Upper lobe of right lung (tissue), 1 donor: ENCODE results near the gene MAEL. TPM values are rescaled to one million over a fixed set of nuclear protein-coding genes. Genes with fewer than 3 reads are reported as not detected.

ENCODE experiments used
- ATAC-seq: fragments of 200-7000 bp; cut with Tn5 transposase; one replicate; pipeline ENCODE4 v1.9.1; 2020; ENCODE audit warnings: mild to moderate bottlenecking, moderate library complexity
- DNase-seq: peaks from one replicate; pipeline ENCODE4 v3.0.0-alpha.2; 2020
- H3K27ac ChIP-seq: fragments of 200-600 bp; one replicate; pipeline ENCODE4 v1.8.0; 2022
- H3K27me3 ChIP-seq: fragments of 200-600 bp; one replicate; pipeline ENCODE4 v1.8.0; 2022; ENCODE audit warnings: mild to moderate bottlenecking
- H3K36me3 ChIP-seq: fragments of 200-600 bp; one replicate; pipeline ENCODE4 v1.8.0; 2022
- H3K4me1 ChIP-seq: fragments of 200-600 bp; one replicate; pipeline ENCODE4 v1.8.0; 2022
- H3K4me3 ChIP-seq: fragments of 200-600 bp; one replicate; pipeline ENCODE4 v1.8.0; 2022; ENCODE audit warnings: mild to moderate bottlenecking
- H3K9me3 ChIP-seq: fragments of 200-600 bp; one replicate; pipeline ENCODE4 v1.8.0; 2022
- CTCF ChIP-seq: fragments of 200-600 bp; IDR thresholded peaks from one replicate; pipeline ENCODE4 v1.8.0; 2022; ENCODE audit warnings: antibody characterized with exemption
- intact Hi-C: fragments of 100-400 bp; cut with DNase I; formaldehyde crosslinking; loops from one replicate; pipeline ENCODE4 v1.11.0; 2022
- total RNA-seq: library from RNA; stranded (reverse); fragmentation: NEBNext Ultra II Directional; extraction: Animal tissue kit (Norgen Biotek cat#: 25700); gene quantifications from one replicate; pipeline ENCODE4 v1.2.1, GENCODE V29; 2021
- donor health status: DM: no; HTN: yes; CAD: no; lungs with severe emphysema.

Gene MAEL
- total RNA-seq, 1 donor from 2014 or later: not detected

GRCh38 chr1:166980383-166980782 is 8.7 kb upstream of the MAEL start:
- no peaks in the 10 kb centered on the region for H3K4me1 ChIP-seq
- H3K9me3 ChIP-seq: no peaks in the 10 kb centered on the region
- no peak overlapping the region for H3K4me3 ChIP-seq
- TF ChIP-seq CTCF: no peak
- DNase-seq: no peak
- H3K27ac ChIP-seq: no peak overlapping the region
- intact Hi-C loops: no loop called here
- H3K36me3 ChIP-seq: no peaks in the 10 kb centered on the region
- ATAC-seq: no peak
- no peaks in the 10 kb centered on the region for H3K27me3 ChIP-seq

GRCh38 chr1:166980818-166981217 is 8.3 kb upstream of the MAEL start:
- DNase-seq (no peak), ATAC-seq (no peak)
- Histone ChIP-seq H3K4me1 (no peaks in the 10 kb centered on the region), H3K27ac (no peak overlapping the region), H3K36me3 (no peaks in the 10 kb centered on the region), H3K4me3 (no peak overlapping the region), H3K27me3 (no peaks in the 10 kb centered on the region), H3K9me3 (no peaks in the 10 kb centered on the region)
- no peak for TF ChIP-seq CTCF
- intact Hi-C loops: no loop called here

DNA sequence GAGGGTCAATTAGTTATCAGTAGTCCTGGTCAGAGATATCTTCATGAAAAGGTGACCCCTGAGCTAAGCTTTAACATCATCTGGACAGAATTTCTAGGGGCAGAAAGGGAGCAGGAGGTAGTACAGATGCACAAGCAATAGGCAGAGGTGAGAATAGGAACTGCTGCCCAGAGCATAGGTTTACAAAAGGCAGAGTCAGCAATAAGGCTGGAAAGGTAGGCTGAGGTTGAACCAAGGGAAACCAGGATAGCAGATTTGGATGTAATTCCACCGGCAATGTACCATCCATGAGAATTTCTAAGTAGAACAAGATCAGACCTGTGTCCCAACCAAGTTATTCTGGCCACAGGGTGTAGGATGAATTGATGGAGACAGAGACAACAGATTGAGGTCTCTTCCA is 7.5 kb upstream of the MAEL start:
- Histone ChIP-seq H3K27me3 (no peaks in the 10 kb centered on the region), H3K4me3 (no peak overlapping the region), H3K27ac (no peak overlapping the region), H3K4me1 (no peaks in the 10 kb centered on the region), H3K36me3 (no peaks in the 10 kb centered on the region), H3K9me3 (no peaks in the 10 kb centered on the region)
- no peak for TF ChIP-seq CTCF
- DNase-seq: no peak
- no peak for ATAC-seq
- intact Hi-C loops: no loop called here

GRCh38 chr1:166999075-166999474 is 10.0 kb downstream of the MAEL start:
- no peak for TF ChIP-seq CTCF

DNA sequence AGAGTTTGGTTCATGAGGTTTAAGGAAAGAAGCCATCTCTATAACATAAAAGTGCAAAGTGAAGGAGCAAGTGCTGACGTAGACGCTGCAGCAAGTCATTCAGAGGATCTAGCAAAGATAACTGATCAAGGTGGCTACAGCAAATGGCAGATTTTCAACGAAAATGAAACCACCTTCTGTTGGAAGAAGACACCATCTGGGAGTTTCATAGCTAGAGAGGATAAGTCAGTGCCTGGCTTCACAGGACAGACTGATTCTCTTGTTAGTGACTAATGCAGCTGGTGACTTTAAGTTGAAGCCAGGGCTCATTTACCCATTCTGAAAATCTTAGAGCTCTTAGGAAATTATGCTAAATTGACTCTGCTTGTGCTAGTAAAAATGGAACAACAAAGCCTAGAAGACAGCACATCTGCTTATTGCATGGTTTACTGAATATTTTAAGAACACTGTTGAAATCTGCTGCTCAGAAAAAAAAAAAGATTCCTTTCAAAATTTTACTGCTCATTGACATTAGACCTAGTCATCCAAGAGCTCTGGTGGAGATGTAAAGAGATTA is 10.5 kb downstream of the MAEL start:
- no peak for TF ChIP-seq CTCF
- Histone ChIP-seq H3K9me3 (no peaks in the 10 kb centered on the region), H3K27me3 (peaks cover 4% of the 10 kb centered on the region), H3K4me1 (no peaks in the 10 kb centered on the region), H3K4me3 (no peak overlapping the region), H3K27ac (no peak overlapping the region), H3K36me3 (no peaks in the 10 kb centered on the region)
- ATAC-seq (no peak), DNase-seq (no peak)
- intact Hi-C loops: no loop called here

More at GRCh38 chr1:166999075-166999474, 10.0 kb downstream of the MAEL start:
- no peaks in the 10 kb centered on the region for H3K9me3 ChIP-seq
- H3K27me3 ChIP-seq: peaks cover 4% of the 10 kb centered on the region
- no peak overlapping the region for H3K4me3 ChIP-seq
- DNase-seq (no peak), ATAC-seq (no peak)
- intact Hi-C loops: no loop called here
- H3K36me3 ChIP-seq: no peaks in the 10 kb centered on the region
- H3K4me1 ChIP-seq: no peaks in the 10 kb centered on the region
- H3K27ac ChIP-seq: no peak overlapping the region

GRCh38 chr1:167000546-167000945 is 11.5 kb downstream of the MAEL start:
- H3K27me3 ChIP-seq: peaks cover 4% of the 10 kb centered on the region
- no peak for ATAC-seq
- DNase-seq: no peak
- H3K4me1 ChIP-seq: no peaks in the 10 kb centered on the region
- H3K36me3 ChIP-seq: no peaks in the 10 kb centered on the region
- TF ChIP-seq CTCF: no peak
- H3K9me3 ChIP-seq: no peaks in the 10 kb centered on the region
- no peak overlapping the region for H3K4me3 ChIP-seq
- no peak overlapping the region for H3K27ac ChIP-seq
- intact Hi-C loops: no loop called here
